HG02852 (cell line): ENCODE data around the gene ADORA2B.
"Not testable (repeated sequence)": the region's sequence is repeated elsewhere in the genome, so short reads cannot be mapped to it uniquely, and the experiment has no call there.

Experiments used
- ATAC-seq: cut with Tn5 transposase; IDR thresholded peaks from one replicate; pipeline ENCODE4 v1.9.1; 2021; ENCODE audit warnings: mild to moderate bottlenecking, moderate library complexity; ENCODE audit not compliant: unreplicated experiment

ADORA2B gene

DNA sequence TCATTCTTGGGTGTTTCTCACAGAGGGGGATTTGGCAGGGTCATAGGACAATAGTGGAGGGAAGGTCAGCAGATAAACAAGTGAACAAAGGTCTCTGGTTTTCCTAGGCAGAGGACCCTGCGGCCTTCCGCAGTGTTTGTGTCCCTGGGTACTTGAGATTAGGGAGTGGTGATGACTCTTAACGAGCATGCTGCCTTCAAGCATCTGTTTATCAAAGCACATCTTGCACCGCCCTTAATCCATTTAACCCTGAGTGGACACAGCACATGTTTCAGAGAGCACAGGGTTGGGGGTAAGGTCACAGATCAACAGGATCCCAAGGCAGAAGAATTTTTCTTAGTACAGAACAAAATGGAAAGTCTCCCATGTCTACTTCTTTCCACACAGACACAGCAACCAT is 34.1 kb downstream of the ADORA2B start:
- ATAC-seq = not testable (repeated sequence)

GRCh38 chr17:15981208-15981607 is 36.3 kb downstream of the ADORA2B start:
- peak; percentile 85 for ATAC-seq

DNA sequence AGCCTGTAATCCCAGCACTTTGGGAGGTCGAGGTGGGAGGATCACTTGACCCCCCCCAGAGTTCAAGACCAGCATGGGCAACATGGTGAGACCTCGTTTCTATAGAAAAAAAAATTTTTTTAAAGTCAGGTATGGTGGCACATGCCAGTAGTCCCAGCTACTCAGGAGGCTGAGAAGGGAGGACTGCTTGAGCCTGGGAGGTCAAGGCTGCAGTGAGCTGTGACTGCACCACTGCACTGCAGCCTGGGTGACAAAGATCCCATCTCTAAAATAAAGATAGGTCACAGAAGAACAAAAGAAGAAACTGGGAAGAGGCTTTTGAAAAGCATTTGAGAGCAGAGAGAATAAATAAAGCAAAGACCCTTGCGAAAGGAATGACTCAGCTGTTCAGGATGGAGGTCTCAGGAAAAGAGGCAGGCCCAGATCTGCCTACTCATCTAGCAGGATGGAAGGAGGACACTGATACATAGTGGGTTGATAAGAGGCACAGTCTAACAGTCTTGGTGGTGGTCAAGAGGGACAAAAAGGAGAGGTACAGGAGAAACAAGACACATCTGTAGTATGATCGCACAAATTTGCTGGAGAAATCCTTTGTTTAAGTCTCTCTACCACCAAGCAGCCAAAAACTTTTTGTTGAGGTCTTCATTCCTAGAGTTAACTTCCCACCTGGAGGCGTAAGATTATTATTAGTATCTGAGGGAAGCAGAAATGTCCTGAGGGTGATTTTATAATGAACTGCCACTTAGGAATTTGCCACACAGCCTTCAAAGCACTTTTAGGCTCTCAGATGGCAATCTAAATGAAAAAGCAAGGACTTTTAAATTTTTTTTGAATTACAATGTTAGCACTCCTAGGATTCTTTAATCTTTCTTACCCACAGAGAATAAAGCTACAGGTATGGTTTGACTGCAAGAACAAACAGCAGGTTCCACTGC is 37.0 kb downstream of the ADORA2B start:
- ATAC-seq = no peak

- no peak for ATAC-seq
Measured at GRCh38 chr17:15996322-15996721, 51.4 kb downstream of the ADORA2B start.

GRCh38 chr17:15998031-15998562 is 53.2 kb downstream of the ADORA2B start:
- ATAC-seq = no peak

DNA sequence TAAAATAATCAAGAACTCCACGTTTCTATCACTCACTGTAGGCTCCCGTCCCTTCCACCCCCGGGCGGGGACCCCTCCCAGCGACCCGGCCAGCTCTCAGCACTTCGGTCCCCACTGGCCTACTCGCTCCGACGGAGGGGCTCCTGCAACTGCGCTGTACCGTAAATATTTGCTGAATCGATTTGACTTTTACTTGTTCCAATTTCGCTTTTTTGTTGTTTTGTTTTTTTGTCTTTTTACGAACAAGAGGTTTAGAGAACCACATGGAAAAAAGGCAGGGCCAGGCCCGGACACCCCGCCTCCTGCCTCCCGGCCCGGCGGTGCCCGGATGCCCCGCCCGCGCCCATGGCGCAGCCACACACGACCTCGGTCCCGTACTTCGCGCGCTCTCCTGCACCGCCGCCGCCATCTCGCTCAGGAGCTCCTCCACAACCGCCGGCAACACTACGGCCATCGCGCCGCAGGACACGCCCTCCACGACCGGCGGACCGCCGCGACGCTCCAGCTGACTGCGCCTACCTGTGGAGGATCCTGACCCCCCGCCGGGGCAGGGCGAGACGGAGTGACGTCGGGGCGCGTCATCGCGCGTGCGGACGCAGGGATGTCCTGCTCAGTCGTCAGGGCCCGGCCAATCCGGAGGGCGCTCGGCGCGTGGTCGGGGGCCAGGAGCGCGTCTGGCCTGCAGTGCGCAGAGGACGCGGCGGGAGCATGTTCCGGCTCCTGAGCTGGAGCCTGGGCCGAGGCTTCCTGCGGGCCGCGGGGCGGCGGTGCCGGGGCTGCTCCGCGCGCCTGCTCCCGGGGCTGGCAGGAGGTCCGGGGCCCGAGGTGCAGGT is 54.4 kb downstream of the ADORA2B start, which contains the start of the genes TTC19 and ZSWIM7:
TSS of gene TTC19 (plus strand) at position 684 of the 833 bp plus-strand sequence. CDS start at position 709, 25 bp downstream.
TSS of gene ZSWIM7 (minus strand) at position 564 of the 833 bp plus-strand sequence. CDS start at position 454, 110 bp downstream.
- ATAC-seq = peak; percentile 91

DNA sequence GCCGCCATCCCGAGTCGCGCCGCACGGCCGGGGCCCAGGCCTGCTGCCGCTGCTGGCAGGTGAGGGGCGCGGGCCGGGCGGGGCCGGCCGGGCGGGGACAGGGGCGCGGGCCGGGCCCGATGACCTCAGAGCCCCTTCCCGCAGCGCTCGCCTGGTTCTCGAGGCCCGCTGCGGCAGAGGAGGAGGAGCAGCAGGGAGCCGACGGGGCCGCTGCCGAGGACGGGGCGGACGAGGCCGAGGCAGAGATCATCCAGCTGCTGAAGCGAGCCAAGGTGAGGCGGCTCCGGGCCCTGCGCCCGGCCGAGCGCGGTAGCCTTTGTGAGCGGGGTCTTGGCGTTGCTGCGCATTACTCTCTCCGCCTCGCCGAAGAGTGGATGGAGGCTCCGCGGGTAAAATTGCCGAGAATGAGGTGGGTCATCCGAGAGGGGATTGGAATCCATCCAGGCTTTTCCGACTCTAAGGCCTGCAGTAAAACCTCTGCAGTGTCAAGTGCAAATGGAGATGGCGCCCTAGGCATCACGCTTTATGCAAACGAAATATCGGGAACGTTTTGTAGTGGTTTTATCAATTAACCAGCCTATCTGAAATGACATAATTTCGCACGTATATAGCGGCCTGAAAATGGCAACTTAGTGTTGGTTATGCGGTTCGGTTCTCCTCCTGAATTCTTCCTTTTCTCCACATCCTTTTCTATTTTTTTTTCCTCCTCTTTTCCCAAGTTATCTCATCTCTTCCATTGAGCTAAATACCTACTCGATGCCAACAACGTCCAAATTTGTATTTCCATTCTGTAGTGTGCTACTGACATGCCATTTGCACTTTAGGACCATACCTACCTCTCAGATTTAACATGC is 55.3 kb downstream of the ADORA2B start:
- peak; percentile 31 for ATAC-seq

- no peak for ATAC-seq
Measured at GRCh38 chr17:16001226-16001897, 56.4 kb downstream of the ADORA2B start.

GRCh38 chr17:16002708-16003260 is 57.9 kb downstream of the ADORA2B start:
- no peak for ATAC-seq

DNA sequence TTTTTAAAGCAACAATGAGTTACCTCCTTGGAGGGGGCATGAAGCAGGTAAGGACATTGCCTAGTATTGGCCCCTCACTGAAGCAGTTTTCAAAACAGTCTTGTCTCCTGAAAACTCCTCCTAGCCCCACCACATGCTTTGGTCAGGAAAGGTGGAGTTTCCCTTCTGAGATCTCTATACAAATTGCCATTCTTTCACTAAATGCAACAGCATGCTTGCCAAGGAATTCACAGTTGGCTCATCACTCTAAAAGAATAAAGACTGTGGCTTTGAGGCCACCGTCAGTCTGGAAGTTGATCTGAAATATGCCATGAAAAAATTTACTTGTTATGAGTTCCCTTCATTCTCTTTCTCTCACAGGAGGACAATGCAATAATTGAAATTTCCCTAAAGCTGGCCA is 58.9 kb downstream of the ADORA2B start:
- ATAC-seq = no peak

- ATAC-seq = no peak
Measured at GRCh38 chr17:16005636-16006035, 60.7 kb downstream of the ADORA2B start.

- ATAC-seq = no peak
Measured at GRCh38 chr17:16007439-16007838, 62.5 kb downstream of the ADORA2B start.

- ATAC-seq = no peak
Measured at GRCh38 chr17:16013943-16014407, 69.0 kb downstream of the ADORA2B start.

GRCh38 chr17:16019347-16019746 is 74.4 kb downstream of the ADORA2B start:
- no peak for ATAC-seq

DNA sequence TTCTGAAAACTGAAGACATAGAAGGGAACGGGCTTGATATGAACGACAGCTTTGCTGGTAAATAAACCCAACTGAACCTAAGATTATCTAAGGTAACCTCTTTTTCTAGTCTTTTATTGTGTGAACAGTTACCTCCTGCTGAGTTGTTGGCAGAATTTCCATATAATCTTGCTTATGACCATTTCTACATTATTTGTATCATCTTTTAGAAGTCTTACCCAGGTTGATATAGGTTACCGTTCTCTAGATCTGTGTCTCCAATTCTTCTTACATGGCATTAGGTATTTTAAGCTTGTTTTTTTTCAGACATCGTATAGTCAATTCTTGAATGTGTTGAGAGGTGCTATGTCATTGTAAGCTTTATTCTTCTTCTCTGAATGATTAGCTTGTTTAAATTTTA is 79.0 kb downstream of the ADORA2B start:
- ATAC-seq = no peak

DNA sequence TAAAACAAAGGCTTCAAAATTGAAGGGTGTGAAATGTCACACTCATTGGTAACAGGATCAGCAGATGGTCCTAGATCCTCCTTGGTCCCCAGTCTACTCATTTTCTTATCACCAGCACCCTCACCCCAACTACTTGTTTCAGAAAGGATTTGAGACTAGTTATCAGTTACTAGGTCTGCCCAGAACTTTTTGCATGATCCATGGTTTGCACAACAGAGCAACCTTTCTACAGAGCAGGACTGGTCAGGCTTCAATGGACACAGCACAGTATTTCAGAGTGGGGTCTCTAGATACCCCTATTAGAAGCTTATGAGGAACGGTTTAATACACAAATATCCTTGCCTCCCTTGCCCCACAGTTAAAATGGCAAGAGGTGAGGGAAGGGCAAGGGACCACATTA is 80.3 kb downstream of the ADORA2B start:
- ATAC-seq = no peak
